ENCODE results near the gene CCDC85C. TPM values are rescaled to one million over a fixed set of nuclear protein-coding genes. Genes with fewer than 3 reads are reported as not detected.

CCDC85C gene
- total and polyA plus RNA-seq, 2 of the 4 experiments (the other 2 are of a cell fraction), result 16.0 to 19.0 TPM

DNA sequence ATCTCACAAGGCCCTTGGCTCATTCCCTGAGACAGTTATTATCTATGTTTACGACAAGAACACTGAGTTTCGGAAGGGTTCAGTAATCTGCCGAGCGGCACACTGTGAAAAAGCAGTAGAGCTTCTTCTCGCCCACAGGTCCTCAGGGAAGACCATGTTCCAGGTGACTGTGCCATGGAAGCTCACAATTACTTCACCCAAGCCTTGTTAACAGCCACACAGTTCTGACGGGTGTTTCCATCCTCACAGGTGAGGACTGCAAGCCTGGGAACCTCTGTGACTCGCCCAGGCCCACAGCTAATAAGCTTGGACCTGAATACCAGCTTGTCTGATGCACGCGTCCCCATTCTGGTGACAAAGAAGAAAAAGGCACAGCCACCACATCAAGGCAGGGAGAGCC lies 138.7 kb downstream of the CCDC85C start:
- TF ChIP-seq BHLHE40 (IDR thresholded peaks at IDR 0.05; ENCODE audit: low read depth, low read length), result no peak
- TF ChIP-seq, protein P1, sequence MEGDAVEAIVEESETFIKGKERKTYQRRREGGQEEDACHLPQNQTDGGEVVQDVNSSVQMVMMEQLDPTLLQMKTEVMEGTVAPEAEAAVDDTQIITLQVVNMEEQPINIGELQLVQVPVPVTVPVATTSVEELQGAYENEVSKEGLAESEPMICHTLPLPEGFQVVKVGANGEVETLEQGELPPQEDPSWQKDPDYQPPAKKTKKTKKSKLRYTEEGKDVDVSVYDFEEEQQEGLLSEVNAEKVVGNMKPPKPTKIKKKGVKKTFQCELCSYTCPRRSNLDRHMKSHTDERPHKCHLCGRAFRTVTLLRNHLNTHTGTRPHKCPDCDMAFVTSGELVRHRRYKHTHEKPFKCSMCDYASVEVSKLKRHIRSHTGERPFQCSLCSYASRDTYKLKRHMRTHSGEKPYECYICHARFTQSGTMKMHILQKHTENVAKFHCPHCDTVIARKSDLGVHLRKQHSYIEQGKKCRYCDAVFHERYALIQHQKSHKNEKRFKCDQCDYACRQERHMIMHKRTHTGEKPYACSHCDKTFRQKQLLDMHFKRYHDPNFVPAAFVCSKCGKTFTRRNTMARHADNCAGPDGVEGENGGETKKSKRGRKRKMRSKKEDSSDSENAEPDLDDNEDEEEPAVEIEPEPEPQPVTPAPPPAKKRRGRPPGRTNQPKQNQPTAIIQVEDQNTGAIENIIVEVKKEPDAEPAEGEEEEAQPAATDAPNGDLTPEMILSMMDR (conservative IDR thresholded peaks at IDR 0.05; ENCODE audit: low read depth, low read length), result no peak
- no peak for TF ChIP-seq RCOR1 (IDR thresholded peaks at IDR 0.05; ENCODE audit: insufficient replicate concordance, low read length)
- TF ChIP-seq, protein P2, sequence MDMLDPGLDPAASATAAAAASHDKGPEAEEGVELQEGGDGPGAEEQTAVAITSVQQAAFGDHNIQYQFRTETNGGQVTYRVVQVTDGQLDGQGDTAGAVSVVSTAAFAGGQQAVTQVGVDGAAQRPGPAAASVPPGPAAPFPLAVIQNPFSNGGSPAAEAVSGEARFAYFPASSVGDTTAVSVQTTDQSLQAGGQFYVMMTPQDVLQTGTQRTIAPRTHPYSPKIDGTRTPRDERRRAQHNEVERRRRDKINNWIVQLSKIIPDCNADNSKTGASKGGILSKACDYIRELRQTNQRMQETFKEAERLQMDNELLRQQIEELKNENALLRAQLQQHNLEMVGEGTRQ (IDR thresholded peaks at IDR 0.05; ENCODE audit: low read depth, low read length), result no peak
- TF ChIP-seq MAFK (IDR thresholded peaks at IDR 0.05; ENCODE audit: low read depth, low read length), result no peak
- no peak for TF ChIP-seq CHD1 (IDR thresholded peaks at IDR 0.05; ENCODE audit: low read depth, low read length)
- no peak for TF ChIP-seq CEBPB (IDR thresholded peaks at IDR 0.05; ENCODE audit: low read depth, low read length)
- no peak for TF ChIP-seq MXI1 (IDR thresholded peaks at IDR 0.05; ENCODE audit: borderline replicate concordance, low read depth, low read length)
- no peak for TF ChIP-seq POLR2A (IDR thresholded peaks at IDR 0.05; ENCODE audit: low read depth, low read length)
- no peak for TF ChIP-seq NFE2L2 (IDR thresholded peaks at IDR 0.05; ENCODE audit: low read depth, low read length)
- TF ChIP-seq FOS (IDR thresholded peaks at IDR 0.05; ENCODE audit: low read depth, low read length), result no peak
- no peak for TF ChIP-seq MAZ (IDR thresholded peaks at IDR 0.05; ENCODE audit: borderline replicate concordance, low read depth, low read length)
- TF ChIP-seq SMC3 (IDR thresholded peaks at IDR 0.05; ENCODE audit: low read depth, low read length), result no peak
- no peak for TF ChIP-seq RAD21 (IDR thresholded peaks at IDR 0.05; ENCODE audit: low read length)
- TF ChIP-seq RFX5 (IDR thresholded peaks at IDR 0.05; ENCODE audit: low read depth, low read length), result no peak
- TF ChIP-seq, protein P3, sequence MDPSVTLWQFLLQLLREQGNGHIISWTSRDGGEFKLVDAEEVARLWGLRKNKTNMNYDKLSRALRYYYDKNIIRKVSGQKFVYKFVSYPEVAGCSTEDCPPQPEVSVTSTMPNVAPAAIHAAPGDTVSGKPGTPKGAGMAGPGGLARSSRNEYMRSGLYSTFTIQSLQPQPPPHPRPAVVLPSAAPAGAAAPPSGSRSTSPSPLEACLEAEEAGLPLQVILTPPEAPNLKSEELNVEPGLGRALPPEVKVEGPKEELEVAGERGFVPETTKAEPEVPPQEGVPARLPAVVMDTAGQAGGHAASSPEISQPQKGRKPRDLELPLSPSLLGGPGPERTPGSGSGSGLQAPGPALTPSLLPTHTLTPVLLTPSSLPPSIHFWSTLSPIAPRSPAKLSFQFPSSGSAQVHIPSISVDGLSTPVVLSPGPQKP (IDR thresholded peaks at IDR 0.05; ENCODE audit: borderline replicate concordance, low read depth, low read length), result no peak
- Histone ChIP-seq H2AK9ac (replicated peaks; ENCODE audit: low read depth, low read length, poor library complexity) (no peak overlapping the region), H3K36me3 (ENCODE audit: control insufficient read depth, insufficient read depth, low read length) (peaks cover 19% of the 10 kb centered on the region), H3K56ac (ENCODE audit: extremely low read depth, insufficient read depth, low read length) (no peak overlapping the region), H3K4me2 (ENCODE audit: low read depth, low read length) (no peak overlapping the region), H2BK15ac (ENCODE audit: low read depth, low read length) (no peak overlapping the region), H3K18ac (ENCODE audit: low read depth, low read length) (no peak overlapping the region), H4K5ac (ENCODE audit: low read depth, low read length) (no peak overlapping the region), H3K79me1 (ENCODE audit: low read depth in 1 of 2, low read length in 2 of 2) (peaks cover 19 to 61% of the 10 kb centered on the region in 2 experiments), H3K4me3 (ENCODE audit: insufficient read depth, low read depth, low read length) (no peak overlapping the region), H4K20me1 (ENCODE audit: insufficient read depth, low read length) (peaks cover 34% of the 10 kb centered on the region), H2BK20ac (ENCODE audit: low read depth, low read length) (no peak overlapping the region), H3K9me3 (ENCODE audit: control insufficient read depth, insufficient read depth, low read length) (no peaks in the 10 kb centered on the region), H3K4ac (ENCODE audit: low read depth, low read length) (no peak overlapping the region), H2AK5ac (ENCODE audit: low read depth, low read length) (no peak overlapping the region), H2BK120ac (ENCODE audit: low read depth, low read length) (no peak overlapping the region), H3K23ac (ENCODE audit: low read depth, low read length) (no peak overlapping the region), H2AFZ (replicated peaks; ENCODE audit: low read length, poor library complexity) (no peak overlapping the region), H4K8ac (ENCODE audit: low read depth in 2 of 2, low read length in 2 of 2) (no peak overlapping the region), H4K91ac (ENCODE audit: insufficient read depth, low read depth, low read length) (no peak overlapping the region), H3K27ac (ENCODE audit: insufficient read depth, low read length) (no peak overlapping the region), H3K9me1 (ENCODE audit: insufficient read depth, low read length) (peaks cover 15% of the 10 kb centered on the region; the same call in 1 of the 2 replicates), H2BK5ac (ENCODE audit: low read depth, low read length, poor library complexity, severe bottlenecking) (no peak overlapping the region), H3K27me3 (ENCODE audit: control insufficient read depth, insufficient read depth, low read length) (no peaks in the 10 kb centered on the region), H3K9ac (ENCODE audit: low read depth, low read length) (no peak overlapping the region), H3K4me1 (ENCODE audit: control insufficient read depth, insufficient read depth, low read length) (no peaks in the 10 kb centered on the region; the same call in 1 of the 2 replicates), H3K14ac (replicated peaks; ENCODE audit: low read depth, low read length) (no peak overlapping the region)
- DNase-seq (no peak), ATAC-seq (ENCODE audit: low read depth) (no peak)
- 93% methylated on average over 7 of the region's 9 CpGs; no CpG with 5 or more reads in 1 of the 2 experiments for WGBS, 2 experiments (ENCODE audit: extremely low coverage in 2 of 2, insufficient read length in 1 of 2)
- dilution Hi-C loops (cut with HindIII; ENCODE audit: low sequenced_read_pairs, unreplicated experiment) (no loop called here), in situ Hi-C loops (cut with MboI; ENCODE audit: low sequenced_read_pairs) (no loop called here), intact Hi-C loops (cut with micrococcal nuclease) (no loop called here)
- ChIA-PET POLR2A (ENCODE audit: unreplicated experiment) (no interaction called here), CTCF (interaction anchor here (0.8 kb wide), 1 partner anchor 77 kb away, joined by 4 read pairs; no protein-coding TSS in a partner anchor)
- BruUV-seq (replicated peaks), result no TSS peak
